ENCODE data around the gene PFN4.

PFN4 gene

GRCh38 chr2:24076849-24077534 lies 46.1 kb downstream of the PFN4 start:
- DNase-seq = no peak

GRCh38 chr2:24075915-24076848 lies 47.0 kb downstream of the PFN4 start, which contains the start of gene SF3B6:
SF3B6 (minus strand) TSS chr2:24076326; CDS start chr2:24076229, 97 bp downstream.
- DNase-seq = peak; percentile 100

GRCh38 chr2:24075259-24075658 lies 47.9 kb downstream of the PFN4 start:
- no peak for DNase-seq

- DNase-seq = no peak
Observed at GRCh38 chr2:24073816-24074215, 49.3 kb downstream of the PFN4 start.

- DNase-seq = no peak
Observed at GRCh38 chr2:24072259-24072658, 50.9 kb downstream of the PFN4 start.

- DNase-seq = no peak
Observed at GRCh38 chr2:24065341-24065740, 57.8 kb downstream of the PFN4 start.

All from CD4-positive, alpha-beta T cell treated with Interleukin-12 subunit alpha and Interleukin-12 subunit beta, for 1 hour (primary cell).